Progenitor cell of endocrine pancreas (in vitro differentiated cells): Measurements from ENCODE around the gene PRAMEF2. TPM values are rescaled to one million over a fixed set of nuclear protein-coding genes. Genes with fewer than 3 reads are reported as not detected.
"Not testable (repeated sequence)": the region's sequence is repeated elsewhere in the genome, so short reads cannot be mapped to it uniquely, and the experiment has no call there.

Experiments
- DNase-seq: peaks from one replicate; pipeline ENCODE4 v3.0.0; 2021; ENCODE audit warnings: low spot score; ENCODE audit not compliant: unreplicated experiment
- H3K27ac Mint-ChIP-seq: 2 replicates; pipeline ENCODE4 v1.8.0; 2021; ENCODE audit warnings: mild to moderate bottlenecking, moderate library complexity, mixed read lengths
- H3K27me3 Mint-ChIP-seq: 2 replicates; pipeline ENCODE4 v1.8.0; 2021; ENCODE audit warnings: mixed read lengths
- H3K36me3 Mint-ChIP-seq: 2 replicates; pipeline ENCODE4 v1.8.0; 2022; ENCODE audit warnings: mixed read lengths; ENCODE audit not compliant: insufficient read depth
- H3K4me1 Mint-ChIP-seq: 2 replicates; pipeline ENCODE4 v1.8.0; 2021; ENCODE audit warnings: low read depth, mixed read lengths
- H3K4me3 Mint-ChIP-seq: 2 replicates; pipeline ENCODE4 v1.8.0; 2021; ENCODE audit warnings: low read depth, mild to moderate bottlenecking, moderate library complexity, mixed read lengths
- H3K9me3 Mint-ChIP-seq: 2 replicates; pipeline ENCODE4 v1.8.0; 2021; ENCODE audit warnings: low read depth, mixed read lengths
- CTCF ChIP-seq: fragments of 200-600 bp; sonication (generic); IDR thresholded peaks from one replicate; pipeline ENCODE4 v1.5.0; 2021; ENCODE audit warnings: antibody characterized with exemption, mild to moderate bottlenecking; ENCODE audit not compliant: unreplicated experiment
- total RNA-seq: library from RNA; stranded (reverse); gene quantifications from 2 replicates; pipeline ENCODE4 v1.2.1, GENCODE V29; 2021

The PRAMEF2 gene
- total RNA-seq, 1 donor from 2014 or later, result not detected

GRCh38 chr1:12851779-12852178, 5.1 kb upstream of the PRAMEF2 start:
- no peak overlapping the region for H3K27ac Mint-ChIP-seq
- H3K36me3 Mint-ChIP-seq, result no peaks in the 10 kb centered on the region

GRCh38 chr1:12863131-12863880, 6.4 kb downstream of the PRAMEF2 start:
- H3K9me3 Mint-ChIP-seq, result peaks cover 14% of the 10 kb centered on the region
- H3K4me3 Mint-ChIP-seq, H3K27ac Mint-ChIP-seq, H3K27me3 Mint-ChIP-seq, H3K4me1 Mint-ChIP-seq, DNase-seq, H3K36me3 Mint-ChIP-seq: not testable (repeated sequence)

More at GRCh38 chr1:12851779-12852178, 5.1 kb upstream of the PRAMEF2 start:
- Mint-ChIP-seq H3K27me3 (no peaks in the 10 kb centered on the region), H3K4me3 (no peak overlapping the region), H3K4me1 (no peaks in the 10 kb centered on the region), H3K9me3 (peaks cover 43% of the 10 kb centered on the region)
- DNase-seq, result no peak
- no peak for TF ChIP-seq CTCF

GRCh38 chr1:12878453-12878852, 21.6 kb downstream of the PRAMEF2 start:
- H3K27ac Mint-ChIP-seq, H3K4me3 Mint-ChIP-seq, DNase-seq, H3K36me3 Mint-ChIP-seq, H3K4me1 Mint-ChIP-seq, H3K9me3 Mint-ChIP-seq, H3K27me3 Mint-ChIP-seq: not testable (repeated sequence)

GRCh38 chr1:12886101-12886500, 29.2 kb downstream of the PRAMEF2 start, which contains the start of gene PRAMEF4:
Gene PRAMEF4 (minus strand): TSS chr1:12886201. CDS start chr1:12883394, 2,807 bp downstream.
- H3K4me1 Mint-ChIP-seq, H3K4me3 Mint-ChIP-seq, DNase-seq, H3K36me3 Mint-ChIP-seq, H3K9me3 Mint-ChIP-seq, H3K27ac Mint-ChIP-seq, H3K27me3 Mint-ChIP-seq: not testable (repeated sequence)

GRCh38 chr1:12898170-12898569, 41.3 kb downstream of the PRAMEF2 start, which contains the start of gene PRAMEF10:
Gene PRAMEF10 (minus strand): TSS chr1:12898270. CDS start chr1:12895847, 2,423 bp downstream.
- not testable (repeated sequence) for H3K4me1 Mint-ChIP-seq, H3K4me3 Mint-ChIP-seq, H3K27me3 Mint-ChIP-seq, H3K27ac Mint-ChIP-seq, H3K36me3 Mint-ChIP-seq, H3K9me3 Mint-ChIP-seq, DNase-seq

GRCh38 chr1:12899186-12899585, 42.3 kb downstream of the PRAMEF2 start:
- H3K4me1 Mint-ChIP-seq, H3K27ac Mint-ChIP-seq, DNase-seq, H3K36me3 Mint-ChIP-seq, H3K27me3 Mint-ChIP-seq, H3K9me3 Mint-ChIP-seq, H3K4me3 Mint-ChIP-seq: not testable (repeated sequence)

GRCh38 chr1:12903793-12904572, 47.1 kb downstream of the PRAMEF2 start:
- not testable (repeated sequence) for H3K36me3 Mint-ChIP-seq, H3K9me3 Mint-ChIP-seq, H3K4me1 Mint-ChIP-seq, DNase-seq, H3K27me3 Mint-ChIP-seq, H3K27ac Mint-ChIP-seq, H3K4me3 Mint-ChIP-seq

Other genes with a start within 250 kb of the PRAMEF2 start
- 176 and 214 TPM in 2 replicates for gene DHRS3, start 238.9 kb upstream of the PRAMEF2 start, total RNA-seq
- gene AADACL4, start 213.0 kb upstream of the PRAMEF2 start, total RNA-seq, result 0.24 TPM in 2 replicates
- not detected in 2 replicates for gene AADACL3, start 141.0 kb upstream of the PRAMEF2 start, total RNA-seq
- 1.2 and 2.8 TPM in 2 replicates for gene CFAP107, start 110.9 kb upstream of the PRAMEF2 start, total RNA-seq
- gene PRAMEF12, start 83.3 kb upstream of the PRAMEF2 start, total RNA-seq, result not detected in 2 replicates
- gene PRAMEF1, start 65.7 kb upstream of the PRAMEF2 start, total RNA-seq, result not detected in 2 replicates
- not detected in 2 replicates for gene PRAMEF11, start 25.7 kb upstream of the PRAMEF2 start, total RNA-seq
- gene HNRNPCL1, start 8.4 kb upstream of the PRAMEF2 start, total RNA-seq, result not detected in 2 replicates
- gene PRAMEF4, start 29.1 kb downstream of the PRAMEF2 start, total RNA-seq, result not detected in 2 replicates
- not detected in 2 replicates for gene PRAMEF10, start 41.2 kb downstream of the PRAMEF2 start, total RNA-seq
- not detected in 2 replicates for gene PRAMEF7, start 59.5 kb downstream of the PRAMEF2 start, total RNA-seq
- gene PRAMEF6, start 90.5 kb downstream of the PRAMEF2 start, total RNA-seq, result not detected in 2 replicates
- gene PRAMEF27, start 199.5 kb downstream of the PRAMEF2 start, total RNA-seq, result not detected in 2 replicates
- not detected in 2 replicates for gene HNRNPCL3, start 203.7 kb downstream of the PRAMEF2 start, total RNA-seq
- not detected in 2 replicates for gene PRAMEF25, start 213.7 kb downstream of the PRAMEF2 start, total RNA-seq